SK-N-MC (cell line): Measurements from ENCODE around the gene NOMO2.
"Not testable (repeated sequence)": the region's sequence is repeated elsewhere in the genome, so short reads cannot be mapped to it uniquely, and the experiment has no call there.

Experiments used
- EZH2 ChIP-seq: fragments of 200-600 bp; sonication (generic); IDR thresholded peaks from one replicate; pipeline ENCODE4 v1.6.1; 2017; ENCODE audit warnings: antibody characterized with exemption
- FOXP2 ChIP-seq: optimal IDR thresholded peaks from 2 replicates; pipeline ENCODE3; 2011; ENCODE audit warnings: mild to moderate bottlenecking, moderate library complexity; ENCODE audit not compliant: insufficient read depth; ENCODE audit errors: extremely low read length, control extremely low read depth
- POLR2AphosphoS5 ChIP-seq: IDR thresholded peaks from 2 replicates; pipeline ENCODE4 v1.6.1; 2012; ENCODE audit warnings: mild to moderate bottlenecking, low read depth, low read length, borderline replicate concordance

DNA sequence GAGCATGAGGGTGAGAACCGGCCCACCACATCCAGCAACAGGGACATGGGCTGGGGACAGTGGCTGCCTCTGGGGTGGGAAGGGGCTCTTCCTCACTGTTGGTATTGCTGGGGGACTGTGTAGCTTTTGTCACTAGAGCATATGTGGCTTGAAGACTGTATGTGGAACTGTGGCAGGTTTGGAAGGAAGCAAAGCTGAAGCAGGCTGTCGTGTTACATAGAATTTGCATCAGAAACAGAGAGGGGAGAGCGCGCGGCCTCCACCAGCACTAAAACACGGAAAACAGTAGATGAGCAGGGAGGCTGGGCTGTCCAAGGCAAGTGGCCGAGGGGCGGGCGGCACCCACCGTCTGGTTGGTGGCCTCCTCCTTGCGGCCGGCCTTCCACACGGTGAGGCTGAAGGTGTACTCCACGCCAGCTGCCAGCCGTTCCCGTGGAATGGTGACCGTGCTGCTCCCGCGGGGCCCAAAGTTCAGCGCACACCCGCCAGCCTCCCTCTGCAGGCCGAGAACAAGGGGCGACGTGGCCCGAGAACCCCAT, 177.7 kb downstream of the NOMO2 start:
- not testable (repeated sequence) for TF ChIP-seq EZH2, POLR2AphosphoS5, FOXP2
